GM21381 (cell line): ENCODE results near the gene PLEKHG4B.

Source experiments
- ATAC-seq: cut with Tn5 transposase; IDR thresholded peaks from one replicate; pipeline ENCODE4 v1.9.1; 2021; ENCODE audit warnings: mild to moderate bottlenecking, moderate library complexity; ENCODE audit not compliant: unreplicated experiment

PLEKHG4B gene

GRCh38 chr5:74503-75109 lies 17.4 kb upstream of the PLEKHG4B start:
- no peak for ATAC-seq

GRCh38 chr5:75331-76320 lies 16.3 kb upstream of the PLEKHG4B start:
- no peak for ATAC-seq

GRCh38 chr5:76358-77169 lies 15.4 kb upstream of the PLEKHG4B start:
- ATAC-seq: no peak

- no peak for ATAC-seq
Observed at GRCh38 chr5:77170-77501, 14.8 kb upstream of the PLEKHG4B start.

- ATAC-seq: no peak
Observed at GRCh38 chr5:77546-77945, 14.4 kb upstream of the PLEKHG4B start.

- ATAC-seq: no peak
Observed at GRCh38 chr5:77957-78804, 13.8 kb upstream of the PLEKHG4B start.

- no peak for ATAC-seq
Observed at GRCh38 chr5:78805-79149, 13.2 kb upstream of the PLEKHG4B start.

- no peak for ATAC-seq
Observed at GRCh38 chr5:79263-79662, 12.7 kb upstream of the PLEKHG4B start.

GRCh38 chr5:79821-80220 lies 12.1 kb upstream of the PLEKHG4B start:
- no peak for ATAC-seq

- ATAC-seq: no peak
Observed at GRCh38 chr5:81391-82021, 10.5 kb upstream of the PLEKHG4B start.

GRCh38 chr5:82097-82496 lies 9.9 kb upstream of the PLEKHG4B start:
- no peak for ATAC-seq

GRCh38 chr5:82570-82969 lies 9.4 kb upstream of the PLEKHG4B start:
- ATAC-seq: no peak

- no peak for ATAC-seq
Observed at GRCh38 chr5:83029-83428, 8.9 kb upstream of the PLEKHG4B start.

- ATAC-seq: no peak
Observed at GRCh38 chr5:85334-85995, 6.5 kb upstream of the PLEKHG4B start.

GRCh38 chr5:89337-90286 lies 2.4 kb upstream of the PLEKHG4B start:
- ATAC-seq: no peak

- ATAC-seq: no peak
Observed at GRCh38 chr5:90590-91547, 1.1 kb upstream of the PLEKHG4B start.

- no peak for ATAC-seq
Observed at GRCh38 chr5:92401-93220, 643 bp downstream of the PLEKHG4B start.
